NT2/D1 (cell line): ENCODE measurements around the gene SESTD1.

Experiments
- DNase-seq: peaks from one replicate; pipeline ENCODE4 v3.0.0-alpha.2; 2011; ENCODE audit warnings: low read depth, low spot score
- H3K27me3 ChIP-seq: 2 replicates; pipeline ENCODE4 v1.6.0; 2011; ENCODE audit warnings: mild to moderate bottlenecking; ENCODE audit not compliant: insufficient read length, insufficient read depth
- H3K36me3 ChIP-seq: 2 replicates; pipeline ENCODE4 v1.6.1; 2011; ENCODE audit warnings: mild to moderate bottlenecking, low read length, mixed read lengths; ENCODE audit not compliant: insufficient read depth, insufficient read length
- H3K4me1 ChIP-seq: 2 replicates; pipeline ENCODE4 v1.5.1; 2011; ENCODE audit not compliant: insufficient read depth, insufficient read length
- H3K4me3 ChIP-seq: 2 replicates; pipeline ENCODE4 v1.5.1; 2011; ENCODE audit warnings: low read depth; ENCODE audit not compliant: insufficient read length
- H3K9ac ChIP-seq: 2 replicates; pipeline ENCODE4 v1.6.0; 2011; ENCODE audit warnings: low read depth; ENCODE audit not compliant: insufficient read length
- H3K9me3 ChIP-seq: 2 replicates; pipeline ENCODE4 v1.5.1; 2011; ENCODE audit warnings: mild to moderate bottlenecking, low read length; ENCODE audit not compliant: insufficient read depth
- SUZ12 ChIP-seq: IDR thresholded peaks from 2 replicates; pipeline ENCODE4 v1.6.1; 2011; ENCODE audit not compliant: insufficient read length, insufficient read depth; ENCODE audit errors: extremely low read depth
- YY1 ChIP-seq: IDR thresholded peaks from 2 replicates; pipeline ENCODE4 v1.6.1; 2011; ENCODE audit not compliant: insufficient read length, insufficient read depth
- ZNF274 ChIP-seq: IDR thresholded peaks from 2 replicates; pipeline ENCODE4 v1.6.1; 2011; ENCODE audit warnings: mild to moderate bottlenecking, low read depth, low read length

Gene SESTD1

GRCh38 chr2:179238027-179238426 lies 26.6 kb downstream of the SESTD1 start:
- H3K4me3 ChIP-seq, result no peak overlapping the region
- no peak overlapping the region for H3K9ac ChIP-seq
- no peaks in the 10 kb centered on the region for H3K9me3 ChIP-seq
- peaks cover 4% of the 10 kb centered on the region for H3K4me1 ChIP-seq
- no peaks in the 10 kb centered on the region for H3K27me3 ChIP-seq
- TF ChIP-seq ZNF274 (no peak), SUZ12 (no peak), YY1 (no peak)
- DNase-seq, result no peak
- peaks cover 3% of the 10 kb centered on the region for H3K36me3 ChIP-seq

DNA sequence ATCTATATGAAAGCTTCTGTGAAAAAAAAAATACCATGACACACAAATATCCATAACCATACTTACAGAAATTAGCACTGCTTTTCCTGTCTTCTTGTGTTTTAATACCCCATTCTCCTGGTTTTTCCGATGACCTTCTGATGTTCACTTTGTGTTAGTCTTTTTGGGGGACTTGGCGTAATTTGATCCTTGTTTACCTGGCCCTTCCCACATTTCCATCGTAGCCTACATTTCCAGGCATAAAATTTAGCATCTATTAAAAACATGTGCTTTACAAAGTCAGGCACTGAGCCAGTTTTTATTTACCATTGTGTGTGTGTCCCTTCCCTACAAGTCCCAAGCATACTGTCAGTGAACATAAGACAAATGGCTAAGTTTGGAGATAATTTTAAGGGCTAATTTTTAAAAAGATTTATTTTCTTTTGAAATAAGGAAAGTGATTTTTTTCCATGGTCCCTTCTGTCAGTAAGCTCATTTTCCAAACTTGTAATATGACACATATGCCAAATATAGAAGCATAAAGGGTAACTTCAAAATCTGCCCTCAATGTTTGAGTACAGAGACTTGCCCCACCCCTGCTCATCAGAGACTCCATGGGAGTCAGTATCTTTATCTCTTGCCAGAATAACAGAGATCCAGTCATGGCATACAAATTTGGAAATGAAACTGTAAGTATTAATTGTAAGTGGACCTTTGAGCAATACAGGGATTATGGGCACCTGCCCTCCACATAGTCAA lies 27.3 kb downstream of the SESTD1 start:
- H3K9ac ChIP-seq, result no peak overlapping the region
- no peak for TF ChIP-seq YY1
- no peak for TF ChIP-seq SUZ12
- TF ChIP-seq ZNF274, result no peak
- H3K9me3 ChIP-seq, result no peaks in the 10 kb centered on the region
- H3K27me3 ChIP-seq, result no peaks in the 10 kb centered on the region
- H3K4me1 ChIP-seq, result peaks cover 4% of the 10 kb centered on the region
- no peak overlapping the region for H3K4me3 ChIP-seq
- no peak for DNase-seq
- peaks cover 3% of the 10 kb centered on the region for H3K36me3 ChIP-seq

GRCh38 chr2:179235463-179236108 lies 29.0 kb downstream of the SESTD1 start:
- H3K4me3 ChIP-seq, result no peak overlapping the region
- no peak for DNase-seq
- H3K9me3 ChIP-seq, result no peaks in the 10 kb centered on the region
- peaks cover 4% of the 10 kb centered on the region for H3K4me1 ChIP-seq
- no peak for TF ChIP-seq SUZ12
- TF ChIP-seq YY1, result no peak
- TF ChIP-seq ZNF274, result no peak
- H3K36me3 ChIP-seq, result peaks cover 3% of the 10 kb centered on the region
- H3K9ac ChIP-seq, result no peak overlapping the region
- no peaks in the 10 kb centered on the region for H3K27me3 ChIP-seq

DNA sequence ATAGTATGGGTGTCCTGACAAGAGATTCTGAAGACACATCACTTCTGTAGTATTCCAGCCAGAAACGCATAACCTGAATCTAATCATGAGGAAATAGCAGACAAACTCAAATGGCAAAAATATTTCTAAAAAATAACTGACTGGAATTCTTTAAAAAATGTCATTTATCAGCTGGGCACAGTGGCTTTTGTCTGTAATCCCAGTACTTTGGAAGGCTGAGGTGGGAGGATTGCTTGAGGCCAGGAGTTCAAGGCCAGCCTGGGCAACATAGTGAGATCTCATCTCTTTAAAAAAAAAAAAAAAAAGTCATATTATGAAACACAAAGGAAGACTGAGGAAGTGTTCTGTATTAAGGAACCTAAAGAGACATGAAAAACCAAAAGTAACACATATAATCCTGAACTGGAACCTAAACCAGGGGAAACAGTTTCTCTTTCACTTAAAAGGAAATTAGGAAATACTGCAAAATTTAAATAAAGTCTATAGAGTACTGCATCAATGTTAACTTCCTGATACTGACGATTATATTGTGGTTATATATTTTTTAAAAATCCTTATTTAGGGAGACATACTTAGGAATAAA lies 29.9 kb downstream of the SESTD1 start:
- DNase-seq, result no peak
- peaks cover 2% of the 10 kb centered on the region for H3K4me1 ChIP-seq
- no peak overlapping the region for H3K4me3 ChIP-seq

GRCh38 chr2:179233626-179234430 lies 30.8 kb downstream of the SESTD1 start:
- no peaks in the 10 kb centered on the region for H3K9me3 ChIP-seq
- no peak overlapping the region for H3K9ac ChIP-seq
- H3K27me3 ChIP-seq, result no peaks in the 10 kb centered on the region
- TF ChIP-seq YY1 (no peak), ZNF274 (no peak), SUZ12 (no peak)
- H3K4me3 ChIP-seq, result no peak overlapping the region
- peaks cover 3% of the 10 kb centered on the region for H3K36me3 ChIP-seq
- H3K4me1 ChIP-seq, result peaks cover 2% of the 10 kb centered on the region
- no peak for DNase-seq

More for the DNA sequence above, 29.9 kb downstream of the SESTD1 start:
- Histone ChIP-seq H3K9me3 (no peaks in the 10 kb centered on the region), H3K36me3 (peaks cover 3% of the 10 kb centered on the region), H3K9ac (no peak overlapping the region), H3K27me3 (no peaks in the 10 kb centered on the region)
- TF ChIP-seq SUZ12 (no peak), ZNF274 (no peak), YY1 (no peak)

- H3K36me3 ChIP-seq, result peaks cover 3% of the 10 kb centered on the region
- TF ChIP-seq ZNF274 (no peak), YY1 (no peak), SUZ12 (no peak)
- no peak overlapping the region for H3K4me3 ChIP-seq
- no peaks in the 10 kb centered on the region for H3K27me3 ChIP-seq
- DNase-seq, result no peak
- no peaks in the 10 kb centered on the region for H3K9me3 ChIP-seq
- peaks cover 2% of the 10 kb centered on the region for H3K4me1 ChIP-seq
- H3K9ac ChIP-seq, result no peak overlapping the region
These were observed 31.5 kb downstream of the SESTD1 start for GRCh38 chr2:179233083-179233490.
